ENCODE data around the gene MMAA.

- TF ChIP-seq CTCF (IDR thresholded peaks at IDR 0.05) = no peak
- TF ChIP-seq POLR2AphosphoS5 (IDR thresholded peaks at IDR 0.05) = no peak
- TF ChIP-seq POLR2A (IDR thresholded peaks at IDR 0.05; ENCODE audit: low read depth) = no peak
- TF ChIP-seq EP300 (IDR thresholded peaks at IDR 0.05) = no peak
Observed at GRCh38 chr4:145580906-145581305, 38.3 kb upstream of the MMAA start.

Data from esophagus muscularis mucosa (tissue), 4 donors.